ENCODE results near the gene PTPRA.
"Not testable (repeated sequence)": the region's sequence is repeated elsewhere in the genome, so short reads cannot be mapped to it uniquely, and the experiment has no call there.

The PTPRA gene

GRCh38 chr20:3044336-3044965 is 171.2 kb downstream of the PTPRA start:
- DNase-seq (ENCODE audit: low read depth in 2 of 2) = no peak

- peak in 1 of 2 donors; percentile 4 for DNase-seq (ENCODE audit: low read depth in 2 of 2)
These were observed 171.9 kb downstream of the PTPRA start for GRCh38 chr20:3045042-3045815.

GRCh38 chr20:3045816-3046676 is 172.8 kb downstream of the PTPRA start, which contains the start of gene MRPS26:
Gene MRPS26, plus strand, starts transcription at chr20:3046052. Its CDS starts 17 bp downstream, at chr20:3046069.
- peak; percentile 58 to 61 for DNase-seq (ENCODE audit: low read depth in 2 of 2)

- no peak for DNase-seq (ENCODE audit: low read depth in 2 of 2)
These were observed 173.6 kb downstream of the PTPRA start for GRCh38 chr20:3046677-3047462.

GRCh38 chr20:3047486-3048419 is 174.5 kb downstream of the PTPRA start:
- no peak for DNase-seq (ENCODE audit: low read depth in 2 of 2)

GRCh38 chr20:3051385-3052019 is 178.2 kb downstream of the PTPRA start:
- no peak for DNase-seq (ENCODE audit: low read depth in 2 of 2)

- DNase-seq (ENCODE audit: low read depth in 2 of 2) = no peak
These were observed 186.2 kb downstream of the PTPRA start for GRCh38 chr20:3059489-3059888.

GRCh38 chr20:3064119-3064518 is 190.8 kb downstream of the PTPRA start:
- DNase-seq (ENCODE audit: low read depth in 2 of 2) = not testable (repeated sequence)

GRCh38 chr20:3067139-3068014 is 194.1 kb downstream of the PTPRA start:
- DNase-seq (ENCODE audit: low read depth in 2 of 2) = no peak

- DNase-seq (ENCODE audit: low read depth in 2 of 2) = no peak
These were observed 194.8 kb downstream of the PTPRA start for GRCh38 chr20:3068075-3068474.

- DNase-seq (ENCODE audit: low read depth in 2 of 2) = no peak
These were observed 196.0 kb downstream of the PTPRA start for GRCh38 chr20:3068986-3069900.

GRCh38 chr20:3070725-3071124 is 197.4 kb downstream of the PTPRA start:
- DNase-seq (ENCODE audit: low read depth in 2 of 2) = no peak

GRCh38 chr20:3071266-3071609 is 198.0 kb downstream of the PTPRA start:
- DNase-seq (ENCODE audit: low read depth in 2 of 2) = no peak

- peak; percentile 44 to 54 for DNase-seq (ENCODE audit: low read depth in 2 of 2)
These were observed 198.6 kb downstream of the PTPRA start, which contains the start of gene OXT for GRCh38 chr20:3071610-3072529. Gene OXT, plus strand, starts transcription at chr20:3071620. Its CDS starts 36 bp downstream, at chr20:3071656.

GRCh38 chr20:3072530-3073250 is 199.4 kb downstream of the PTPRA start:
- DNase-seq (ENCODE audit: low read depth in 2 of 2) = no peak

- DNase-seq (ENCODE audit: low read depth in 2 of 2) = not testable (repeated sequence)
These were observed 200.0 kb downstream of the PTPRA start for GRCh38 chr20:3073251-3073643.

Data from stimulated activated CD8-positive, alpha-beta memory T cell treated with anti-CD3 and anti-CD28 coated beads, Interleukin-2, amount 100 ng/mL, for 1 hour (primary cell).